Fibroblast of villous mesenchyme (primary cell): Measurements from ENCODE around the gene DMBX1. TPM values are rescaled to one million over a fixed set of nuclear protein-coding genes. Genes with fewer than 3 reads are reported as not detected.

Experiments
- DNase-seq: peaks from one replicate; pipeline ENCODE4 v3.0.0-alpha.2; 2010; ENCODE audit warnings: low read depth
- H3K4me3 ChIP-seq: 2 replicates; pipeline ENCODE4 v1.5.1; 2011; ENCODE audit warnings: low read depth, mild to moderate bottlenecking, low read length
- CTCF ChIP-seq: IDR thresholded peaks from 2 replicates; pipeline ENCODE4 v1.5.1; 2012; ENCODE audit warnings: low read depth, mild to moderate bottlenecking, low read length; ENCODE audit not compliant: insufficient read depth
- total RNA-seq: library from RNA; depleted of rRNA; stranded (reverse); fragments of >200 nt; gene quantifications from 2 replicates; pipeline ENCODE4 v1.2.3, GENCODE V29; 2012

The DMBX1 gene
- total RNA-seq, 1 donor: not detected

- H3K4me3 ChIP-seq: no peak overlapping the region
- no peak for DNase-seq
- no peak for TF ChIP-seq CTCF
Measured at GRCh38 chr1:46489169-46489637, 433 bp upstream of the DMBX1 start.

- TF ChIP-seq CTCF: no peak
- H3K4me3 ChIP-seq: no peak overlapping the region
- no peak for DNase-seq
Measured at GRCh38 chr1:46490406-46490655, 695 bp downstream of the DMBX1 start.

- no peak for TF ChIP-seq CTCF
- no peak overlapping the region for H3K4me3 ChIP-seq
- DNase-seq: no peak
Measured at GRCh38 chr1:46490656-46491442, 1.2 kb downstream of the DMBX1 start.

GRCh38 chr1:46491443-46492268, 2.0 kb downstream of the DMBX1 start:
- TF ChIP-seq CTCF: no peak
- DNase-seq: no peak
- no peak overlapping the region for H3K4me3 ChIP-seq

- no peak for TF ChIP-seq CTCF
- H3K4me3 ChIP-seq: no peak overlapping the region
Measured at GRCh38 chr1:46492269-46492853, 2.7 kb downstream of the DMBX1 start.

GRCh38 chr1:46492871-46493270, 3.2 kb downstream of the DMBX1 start:
- TF ChIP-seq CTCF: no peak
- H3K4me3 ChIP-seq: no peak overlapping the region
- DNase-seq: no peak

More at GRCh38 chr1:46492269-46492853, 2.7 kb downstream of the DMBX1 start:
- DNase-seq: no peak
